ENCODE results near the gene ABCD3. TPM values are rescaled to one million over a fixed set of nuclear protein-coding genes. Genes with fewer than 3 reads are reported as not detected.
A peak's percentile ranks its signal among the peaks of the same experiment; 100 is the strongest.
"Not testable (repeated sequence)": the region's sequence is repeated elsewhere in the genome, so short reads cannot be mapped to it uniquely, and the experiment has no call there.

The ABCD3 gene
- total RNA-seq = 76.6 TPM
- long read RNA-seq, transcript ABCD3-202 (23 exons, 3,538 nt) = major isoform, 65 of 117 reads
- long read RNA-seq, partial matches to known transcripts = 2 of 117 reads
- long read RNA-seq, other reads (novel, unspliced or antisense) = 50 of 117 reads

- H3K36me3 ChIP-seq = no peaks in the 10 kb centered on the region
- TF ChIP-seq CTCF (IDR thresholded peaks at IDR 0.05; ENCODE audit: borderline replicate concordance) = no peak
- H3K27ac ChIP-seq (replicated peaks) = peak within 1 kb of the TSS; percentile 92
- intact Hi-C loops (cut with micrococcal nuclease) = no loop called here
- H3K27me3 ChIP-seq (ENCODE audit: low read depth) = no peaks in the 10 kb centered on the region
- peaks cover 58% of the 10 kb centered on the region for H3K4me1 ChIP-seq
- H3K4me3 ChIP-seq = peak within 1 kb of the TSS; percentile 95
- H3K9me3 ChIP-seq (replicated peaks) = no peaks in the 10 kb centered on the region
- peak; percentile 98 for DNase-seq
Measured at GRCh38 chr1:94417978-94418663, at the start of gene ABCD3. TSS of gene ABCD3 (plus strand) at chr1:94418389. CDS start at chr1:94418479, 90 bp downstream.

GRCh38 chr1:94372771-94373170, 45.4 kb upstream of the ABCD3 start:
- H3K4me3 ChIP-seq; H3K27me3 ChIP-seq (ENCODE audit: low read depth); intact Hi-C loops (cut with micrococcal nuclease); H3K4me1 ChIP-seq; DNase-seq; H3K27ac ChIP-seq (replicated peaks); H3K36me3 ChIP-seq: not testable (repeated sequence)
- peaks cover 21% of the 10 kb centered on the region for H3K9me3 ChIP-seq (replicated peaks)

- DNase-seq; H3K27me3 ChIP-seq (ENCODE audit: low read depth); H3K27ac ChIP-seq (replicated peaks); H3K4me3 ChIP-seq; H3K4me1 ChIP-seq; intact Hi-C loops (cut with micrococcal nuclease); H3K36me3 ChIP-seq: not testable (repeated sequence)
- peaks cover 27% of the 10 kb centered on the region for H3K9me3 ChIP-seq (replicated peaks)
Measured at GRCh38 chr1:94373311-94373710, 44.9 kb upstream of the ABCD3 start.

GRCh38 chr1:94375666-94376065, 42.5 kb upstream of the ABCD3 start:
- H3K4me1 ChIP-seq; intact Hi-C loops (cut with micrococcal nuclease): not testable (repeated sequence)

GRCh38 chr1:94378493-94378892, 39.7 kb upstream of the ABCD3 start:
- H3K4me1 ChIP-seq; intact Hi-C loops (cut with micrococcal nuclease); H3K27ac ChIP-seq (replicated peaks); H3K36me3 ChIP-seq; H3K4me3 ChIP-seq; H3K27me3 ChIP-seq (ENCODE audit: low read depth); DNase-seq: not testable (repeated sequence)
- H3K9me3 ChIP-seq (replicated peaks) = peaks cover 13% of the 10 kb centered on the region

More at GRCh38 chr1:94375666-94376065, 42.5 kb upstream of the ABCD3 start:
- DNase-seq; H3K27ac ChIP-seq (replicated peaks); H3K36me3 ChIP-seq; H3K4me3 ChIP-seq; H3K27me3 ChIP-seq (ENCODE audit: low read depth): not testable (repeated sequence)
- peaks cover 17% of the 10 kb centered on the region for H3K9me3 ChIP-seq (replicated peaks)

- DNase-seq = peak; percentile 60
- intact Hi-C loops (cut with micrococcal nuclease) = no loop called here
- Histone ChIP-seq H3K36me3 (no peaks in the 10 kb centered on the region), H3K9me3 (replicated peaks) (peaks cover 13% of the 10 kb centered on the region), H3K4me3 (no peak overlapping the region), H3K4me1 (peaks cover 16% of the 10 kb centered on the region), H3K27me3 (ENCODE audit: low read depth) (no peaks in the 10 kb centered on the region), H3K27ac (replicated peaks) (peak overlapping the region; percentile 16)
- no peak for TF ChIP-seq CTCF (IDR thresholded peaks at IDR 0.05; ENCODE audit: borderline replicate concordance)
Measured at GRCh38 chr1:94379615-94380014, 38.6 kb upstream of the ABCD3 start.

- Histone ChIP-seq H3K4me3 (no peak overlapping the region), H3K9me3 (replicated peaks) (peaks cover 12% of the 10 kb centered on the region), H3K4me1 (peaks cover 17% of the 10 kb centered on the region), H3K27me3 (ENCODE audit: low read depth) (no peaks in the 10 kb centered on the region), H3K36me3 (no peaks in the 10 kb centered on the region), H3K27ac (replicated peaks) (no peak overlapping the region)
- intact Hi-C loops (cut with micrococcal nuclease) = no loop called here
- no peak for DNase-seq
- no peak for TF ChIP-seq CTCF (IDR thresholded peaks at IDR 0.05; ENCODE audit: borderline replicate concordance)
Measured at GRCh38 chr1:94382201-94382600, 36.0 kb upstream of the ABCD3 start.

All from left ventricle myocardium inferior (tissue), 1 donor.